Mesothelial cell of epicardium (in vitro differentiated cells): ENCODE data around the gene ANKRD11. TPM values are rescaled to one million over a fixed set of nuclear protein-coding genes. Genes with fewer than 3 reads are reported as not detected.

Experiments
- DNase-seq, 2 experiments: peaks; one replicate each; pipeline ENCODE4 v3.0.0; 2021; ENCODE audit warnings: low spot score in 2 of 2; ENCODE audit not compliant: unreplicated experiment in 2 of 2
- H3K27ac Mint-ChIP-seq: 2 replicates; pipeline ENCODE4 v1.8.0; 2021; ENCODE audit warnings: mixed read lengths
- H3K27me3 Mint-ChIP-seq: 2 replicates; pipeline ENCODE4 v1.8.0; 2021; ENCODE audit warnings: low read depth, mixed read lengths
- H3K36me3 Mint-ChIP-seq: 2 replicates; pipeline ENCODE4 v1.8.0; 2021; ENCODE audit warnings: mixed read lengths
- H3K4me1 Mint-ChIP-seq: 2 replicates; pipeline ENCODE4 v1.8.0; 2021; ENCODE audit warnings: mixed read lengths
- H3K4me3 Mint-ChIP-seq: 2 replicates; pipeline ENCODE4 v1.8.0; 2021; ENCODE audit warnings: mild to moderate bottlenecking, moderate library complexity, mixed read lengths
- H3K9me3 Mint-ChIP-seq: 2 replicates; pipeline ENCODE4 v1.8.0; 2021; ENCODE audit warnings: mixed read lengths
- total RNA-seq: library from RNA; stranded (reverse); gene quantifications from 3 replicates; pipeline ENCODE4 v1.2.1, GENCODE V29; 2021
- TF ChIP-seq, protein P1 (sequence below): fragments of 200-600 bp; sonication (generic); IDR thresholded peaks from one replicate; pipeline ENCODE4 v1.5.0; 2021; ENCODE audit warnings: antibody characterized with exemption; ENCODE audit not compliant: unreplicated experiment

The ANKRD11 gene
- total RNA-seq, 1 donor from 2014 or later: 247 TPM

DNA sequence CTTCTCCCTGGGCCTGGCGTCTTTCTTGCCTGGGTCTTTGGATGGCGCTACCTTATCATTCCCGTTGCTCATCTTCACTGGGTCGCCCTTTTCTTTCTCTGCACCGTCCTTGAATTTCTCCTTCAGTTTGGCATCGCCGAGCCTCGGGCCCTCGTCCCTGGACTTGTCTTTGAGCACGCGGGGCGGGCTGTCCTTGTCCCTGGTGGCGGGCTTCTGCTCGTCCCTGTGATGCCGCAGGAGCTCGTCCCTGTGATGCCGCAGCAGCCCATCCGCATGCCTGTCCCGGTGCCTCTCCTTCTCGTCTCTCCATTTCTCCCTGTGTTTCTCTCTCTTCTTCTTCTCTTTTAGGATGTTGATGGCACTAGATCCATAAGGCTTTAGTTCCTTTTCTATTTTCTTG is 208.5 kb downstream of the ANKRD11 start:
- DNase-seq: no peak
- no peaks in the 10 kb centered on the region for H3K4me1 Mint-ChIP-seq
- H3K27me3 Mint-ChIP-seq: no peaks in the 10 kb centered on the region
- no peak overlapping the region for H3K4me3 Mint-ChIP-seq
- peaks cover 9% of the 10 kb centered on the region for H3K36me3 Mint-ChIP-seq
- no peak overlapping the region for H3K27ac Mint-ChIP-seq
- no peaks in the 10 kb centered on the region for H3K9me3 Mint-ChIP-seq
- TF ChIP-seq, protein P1, sequence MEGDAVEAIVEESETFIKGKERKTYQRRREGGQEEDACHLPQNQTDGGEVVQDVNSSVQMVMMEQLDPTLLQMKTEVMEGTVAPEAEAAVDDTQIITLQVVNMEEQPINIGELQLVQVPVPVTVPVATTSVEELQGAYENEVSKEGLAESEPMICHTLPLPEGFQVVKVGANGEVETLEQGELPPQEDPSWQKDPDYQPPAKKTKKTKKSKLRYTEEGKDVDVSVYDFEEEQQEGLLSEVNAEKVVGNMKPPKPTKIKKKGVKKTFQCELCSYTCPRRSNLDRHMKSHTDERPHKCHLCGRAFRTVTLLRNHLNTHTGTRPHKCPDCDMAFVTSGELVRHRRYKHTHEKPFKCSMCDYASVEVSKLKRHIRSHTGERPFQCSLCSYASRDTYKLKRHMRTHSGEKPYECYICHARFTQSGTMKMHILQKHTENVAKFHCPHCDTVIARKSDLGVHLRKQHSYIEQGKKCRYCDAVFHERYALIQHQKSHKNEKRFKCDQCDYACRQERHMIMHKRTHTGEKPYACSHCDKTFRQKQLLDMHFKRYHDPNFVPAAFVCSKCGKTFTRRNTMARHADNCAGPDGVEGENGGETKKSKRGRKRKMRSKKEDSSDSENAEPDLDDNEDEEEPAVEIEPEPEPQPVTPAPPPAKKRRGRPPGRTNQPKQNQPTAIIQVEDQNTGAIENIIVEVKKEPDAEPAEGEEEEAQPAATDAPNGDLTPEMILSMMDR: no peak

DNA sequence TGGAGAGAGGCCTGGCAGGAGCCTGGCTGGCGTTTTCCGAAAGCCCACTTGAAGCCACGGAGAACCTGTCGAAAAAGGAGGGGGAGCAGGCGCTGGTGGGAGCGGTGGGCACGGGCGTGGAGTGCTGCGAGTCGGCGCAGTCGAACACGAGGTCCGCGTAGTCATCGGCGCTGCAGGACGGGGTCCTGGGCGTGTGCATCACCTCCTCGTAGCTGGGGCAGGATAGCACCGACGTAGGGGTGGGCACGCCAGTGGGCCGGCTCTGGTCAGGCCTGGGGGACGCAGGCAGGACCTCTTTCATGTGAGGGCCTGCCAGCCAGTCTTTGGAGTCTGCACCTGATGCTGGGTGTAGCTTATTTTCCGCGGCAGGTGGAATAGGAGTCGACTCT is 209.2 kb downstream of the ANKRD11 start:
- no peaks in the 10 kb centered on the region for H3K27me3 Mint-ChIP-seq
- DNase-seq: no peak

DNA sequence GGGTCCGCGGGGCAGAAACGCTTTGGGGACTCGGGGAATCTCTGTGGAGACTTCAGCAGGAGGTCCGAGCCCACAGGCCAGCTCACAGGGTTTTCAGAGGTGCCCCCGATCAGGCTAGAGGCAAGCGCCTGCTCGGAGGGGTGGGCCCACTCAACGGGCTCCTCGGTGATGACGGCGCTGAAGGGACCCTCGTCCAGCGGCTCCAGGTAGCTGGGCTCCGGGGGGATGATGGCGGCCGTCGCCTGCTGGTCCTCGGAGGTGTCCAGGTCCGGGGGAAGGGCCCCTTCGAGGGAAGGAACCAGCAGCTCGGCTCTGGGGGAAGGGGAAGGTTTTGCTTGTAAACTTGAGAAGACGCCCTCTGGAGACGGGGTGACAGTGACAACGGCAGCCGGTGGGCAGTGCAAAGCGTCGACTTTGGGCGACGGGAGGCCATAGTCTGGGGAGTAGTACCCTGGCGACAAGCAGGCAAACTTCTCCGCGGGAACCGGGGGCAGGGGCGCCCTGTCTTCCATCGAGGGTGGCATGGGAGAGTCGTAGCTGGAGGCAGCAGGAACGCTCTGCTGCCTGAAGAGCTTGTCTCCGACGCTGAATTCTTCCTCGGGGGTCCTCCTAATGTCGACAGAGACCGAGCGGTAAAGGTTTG is 209.7 kb downstream of the ANKRD11 start:
- H3K36me3 Mint-ChIP-seq: peaks cover 9% of the 10 kb centered on the region
- no peak overlapping the region for H3K27ac Mint-ChIP-seq
- TF ChIP-seq, protein P1: no peak
- H3K27me3 Mint-ChIP-seq: no peaks in the 10 kb centered on the region
- no peaks in the 10 kb centered on the region for H3K4me1 Mint-ChIP-seq
- no peak for DNase-seq
- no peaks in the 10 kb centered on the region for H3K9me3 Mint-ChIP-seq
- no peak overlapping the region for H3K4me3 Mint-ChIP-seq

More for the DNA sequence above, 209.2 kb downstream of the ANKRD11 start:
- Mint-ChIP-seq H3K4me3 (no peak overlapping the region), H3K27ac (no peak overlapping the region), H3K9me3 (no peaks in the 10 kb centered on the region), H3K36me3 (peaks cover 9% of the 10 kb centered on the region), H3K4me1 (no peaks in the 10 kb centered on the region)
- TF ChIP-seq, protein P1: no peak

DNA sequence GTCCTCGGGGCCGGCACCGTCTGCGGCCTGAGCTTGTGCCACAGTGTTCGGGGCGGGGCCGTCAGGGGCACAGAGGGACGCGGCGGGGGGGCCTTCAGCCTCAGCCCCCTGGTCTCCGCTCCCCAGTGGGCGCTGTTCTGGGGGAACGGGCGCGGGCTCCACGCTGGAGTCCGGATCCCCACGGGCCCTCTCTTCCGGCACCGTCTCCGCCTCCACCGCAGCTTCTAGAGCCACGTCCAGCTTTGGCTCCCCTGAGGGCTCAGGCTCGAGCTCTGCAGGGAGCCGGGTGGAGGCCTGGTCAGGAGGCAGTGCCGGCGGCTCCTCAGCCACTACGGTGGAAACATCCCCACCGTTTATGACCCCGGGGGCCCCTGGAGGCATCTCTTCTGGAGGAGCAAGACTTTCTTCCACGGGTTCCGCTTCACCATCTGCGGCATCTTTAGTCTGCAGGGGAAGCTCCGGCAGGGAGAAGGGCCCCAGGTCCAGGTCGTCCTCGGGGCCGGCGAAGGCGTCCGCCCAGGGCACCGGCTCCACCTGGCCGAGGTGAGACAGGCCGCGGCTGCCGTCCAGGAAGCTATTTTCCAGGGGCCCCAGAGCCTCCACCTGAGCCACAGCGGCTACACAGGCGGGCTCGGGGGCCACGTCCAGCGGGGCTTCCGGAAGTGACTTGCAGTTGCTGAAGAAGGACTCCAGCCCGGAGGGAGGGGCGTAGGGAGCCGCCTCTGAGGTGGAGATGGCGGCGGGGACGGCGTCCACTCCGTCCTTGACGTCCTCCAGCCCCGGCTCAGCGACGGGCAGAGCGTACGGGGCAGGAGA is 210.5 kb downstream of the ANKRD11 start:
- no peaks in the 10 kb centered on the region for H3K27me3 Mint-ChIP-seq
- DNase-seq: no peak
- no peak overlapping the region for H3K4me3 Mint-ChIP-seq
- H3K36me3 Mint-ChIP-seq: peaks cover 9% of the 10 kb centered on the region
- TF ChIP-seq, protein P1: no peak
- no peaks in the 10 kb centered on the region for H3K9me3 Mint-ChIP-seq
- no peak overlapping the region for H3K27ac Mint-ChIP-seq
- no peaks in the 10 kb centered on the region for H3K4me1 Mint-ChIP-seq

DNA sequence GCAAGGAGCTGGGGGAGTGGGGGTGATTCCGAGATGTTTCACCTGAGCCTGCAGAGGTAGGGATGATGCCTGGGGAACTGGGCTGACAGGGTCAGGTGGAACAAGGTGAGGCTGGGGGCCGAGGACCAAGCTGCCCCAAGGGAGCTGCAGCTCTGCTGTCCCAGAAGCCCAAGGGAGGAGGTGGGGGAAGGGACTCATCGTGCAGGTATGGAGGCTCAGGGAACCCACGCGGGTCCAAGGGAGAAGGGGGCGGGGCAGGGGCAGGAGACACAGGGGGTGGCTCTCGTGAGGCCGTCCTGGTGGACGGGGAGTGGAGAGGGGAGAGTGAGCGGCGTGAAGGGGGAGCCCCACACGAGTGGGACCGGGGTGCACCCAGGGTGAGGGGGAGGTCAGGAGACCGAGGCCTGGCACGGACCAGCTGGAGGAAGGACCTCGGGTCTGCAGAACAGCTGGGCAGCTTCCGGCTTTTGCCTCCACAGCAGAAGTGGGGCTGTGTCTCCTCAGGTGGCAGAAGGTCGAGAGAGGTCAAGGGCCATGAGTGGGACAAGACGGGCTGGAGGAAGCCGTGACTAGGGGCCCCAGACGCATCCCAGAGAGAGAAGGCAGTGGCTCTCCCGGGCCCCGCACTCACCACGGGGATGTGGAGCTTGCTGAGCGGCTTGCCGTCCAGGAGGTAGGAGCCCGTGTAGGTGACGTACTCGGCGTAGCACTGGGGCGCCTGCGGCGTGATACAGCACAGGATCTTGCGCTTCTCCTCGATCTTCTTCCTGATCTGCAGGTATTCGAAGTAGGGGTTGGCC is 211.7 kb downstream of the ANKRD11 start:
- no peak for DNase-seq
- H3K4me1 Mint-ChIP-seq: no peaks in the 10 kb centered on the region
- H3K9me3 Mint-ChIP-seq: no peaks in the 10 kb centered on the region
- H3K27ac Mint-ChIP-seq: no peak overlapping the region
- H3K36me3 Mint-ChIP-seq: peaks cover 13% of the 10 kb centered on the region
- H3K4me3 Mint-ChIP-seq: no peak overlapping the region
- no peaks in the 10 kb centered on the region for H3K27me3 Mint-ChIP-seq
- TF ChIP-seq, protein P1: no peak
